H1 (cell line): ENCODE results near the gene ZNF496.

Experiments used
- ASH2L ChIP-seq: fragments of 200-600, 300-600 bp; sonication (generic); IDR thresholded peaks from one replicate; pipeline ENCODE4 v1.7.1; 2017; ENCODE audit warnings: low read length
- BRCA1 ChIP-seq: IDR thresholded peaks from 2 replicates; pipeline ENCODE4 v1.6.1; 2012; ENCODE audit warnings: low read depth, low read length, improper control_type of control experiment
- CTCF ChIP-seq, 3 experiments: IDR thresholded peaks; 1 replicate in 2 of 3; 2 replicates in 1 of 3; pipeline versions ENCODE4 v1.5.1 to v1.6.1; 2011; ENCODE audit warnings: low read length in 3 of 3, mild to moderate bottlenecking in 3 of 3, inconsistent platforms in 2 of 3, low read depth in 1 of 3, moderate library complexity in 1 of 3; ENCODE audit not compliant: insufficient read depth in 1 of 3; ENCODE audit errors: control extremely low read depth in 1 of 3
- EP300 ChIP-seq, 2 experiments: IDR thresholded peaks; 1 replicate in 1 of 2; 2 replicates in 1 of 2; pipeline ENCODE4 v1.6.1; 2011 to 2012; ENCODE audit warnings: low read depth in 2 of 2, low read length in 2 of 2, mild to moderate bottlenecking in 2 of 2, borderline replicate concordance in 1 of 2, inconsistent platforms in 1 of 2, moderate library complexity in 1 of 2
- POLR2A ChIP-seq, 2 experiments: IDR thresholded peaks; 1 replicate in 1 of 2; 2 replicates in 1 of 2; pipeline ENCODE4 v1.6.1; 2011; ENCODE audit warnings: low read depth in 2 of 2, low read length in 2 of 2, mild to moderate bottlenecking in 2 of 2; ENCODE audit errors: control extremely low read depth in 1 of 2
- SIN3A ChIP-seq, 2 experiments: IDR thresholded peaks in 1 of 2; conservative IDR thresholded peaks in 1 of 2; 2 replicates each; pipeline ENCODE4 v1.6.1; 2011 to 2012; ENCODE audit warnings: low read length in 2 of 2, improper control_type of control experiment in 1 of 2, low read depth in 1 of 2, mild to moderate bottlenecking in 1 of 2

- TF ChIP-seq EP300 (IDR thresholded peaks at IDR 0.05; ENCODE audit: borderline replicate concordance in 1 of 2, low read depth in 2 of 2, low read length in 2 of 2) (no peak), CTCF (IDR thresholded peaks at IDR 0.05; ENCODE audit: control extremely low read depth in 1 of 3, insufficient read depth in 1 of 3, low read depth in 1 of 3, low read length in 3 of 3) (no peak), BRCA1 (no peak), ASH2L (no peak), POLR2A (IDR thresholded peaks at IDR 0.05; ENCODE audit: control extremely low read depth in 1 of 2, low read depth in 2 of 2, low read length in 2 of 2) (no peak), SIN3A (conservative IDR thresholded peaks at IDR 0.05 in 1 of 2, IDR thresholded peaks at IDR 0.05 in 1 of 2; ENCODE audit: low read depth in 1 of 2, low read length in 2 of 2) (no peak)
These were observed 36.2 kb upstream of the ZNF496 start for GRCh38 chr1:247367786-247368422.
